HG03280 (cell line): ENCODE measurements around the gene DNAH1.
"Not testable (repeated sequence)": the region's sequence is repeated elsewhere in the genome, so short reads cannot be mapped to it uniquely, and the experiment has no call there.

Source experiments
- ATAC-seq: cut with Tn5 transposase; IDR thresholded peaks from one replicate; pipeline ENCODE4 v1.9.1; 2021; ENCODE audit warnings: mild to moderate bottlenecking, moderate library complexity; ENCODE audit not compliant: unreplicated experiment

Gene DNAH1

GRCh38 chr3:52315977-52316764 lies at the start of gene DNAH1:
Gene DNAH1 (plus strand): TSS chr3:52316319. CDS start chr3:52322443, 6,124 bp downstream.
- ATAC-seq: no peak

GRCh38 chr3:52268036-52268435 lies 48.1 kb upstream of the DNAH1 start:
- no peak for ATAC-seq

- no peak for ATAC-seq
Measured at GRCh38 chr3:52269776-52270175, 46.3 kb upstream of the DNAH1 start.

GRCh38 chr3:52270252-52270754 lies 45.8 kb upstream of the DNAH1 start:
- ATAC-seq: no peak

- ATAC-seq: not testable (repeated sequence)
Measured at GRCh38 chr3:52272172-52272571, 43.9 kb upstream of the DNAH1 start.

GRCh38 chr3:52272831-52273230 lies 43.3 kb upstream of the DNAH1 start:
- no peak for ATAC-seq

GRCh38 chr3:52274781-52275180 lies 41.3 kb upstream of the DNAH1 start:
- not testable (repeated sequence) for ATAC-seq

GRCh38 chr3:52277071-52277964 lies 38.8 kb upstream of the DNAH1 start:
- no peak for ATAC-seq

- ATAC-seq: peak; percentile 70
Measured at GRCh38 chr3:52277972-52278509, 38.1 kb upstream of the DNAH1 start.

- peak; percentile 87 for ATAC-seq
Measured at GRCh38 chr3:52278510-52279069, 37.5 kb upstream of the DNAH1 start, which contains the start of gene WDR82. Gene WDR82 (minus strand): TSS chr3:52278649. CDS start chr3:52278361, 288 bp downstream.

GRCh38 chr3:52279596-52279995 lies 36.5 kb upstream of the DNAH1 start:
- ATAC-seq: no peak

- ATAC-seq: no peak
Measured at GRCh38 chr3:52280050-52280461, 36.1 kb upstream of the DNAH1 start.

- no peak for ATAC-seq
Measured at GRCh38 chr3:52281981-52282801, 33.9 kb upstream of the DNAH1 start.

- no peak for ATAC-seq
Measured at GRCh38 chr3:52283306-52283705, 32.8 kb upstream of the DNAH1 start.

GRCh38 chr3:52284051-52284450 lies 32.1 kb upstream of the DNAH1 start:
- not testable (repeated sequence) for ATAC-seq

GRCh38 chr3:52286777-52287110 lies 29.4 kb upstream of the DNAH1 start:
- no peak for ATAC-seq

- no peak for ATAC-seq
Measured at GRCh38 chr3:52288674-52289073, 27.4 kb upstream of the DNAH1 start.

- no peak for ATAC-seq
Measured at GRCh38 chr3:52289338-52289746, 26.8 kb upstream of the DNAH1 start.

GRCh38 chr3:52289747-52290595 lies 26.1 kb upstream of the DNAH1 start:
- ATAC-seq: no peak
